ENCODE measurements around the gene ACTG1.

GRCh38 chr17:81556175-81556691, 43.6 kb upstream of the ACTG1 start:
- TF ChIP-seq POLR2A (IDR thresholded peaks at IDR 0.05; ENCODE audit: low read depth, low read length): no peak
- TF ChIP-seq PAX5 (IDR thresholded peaks at IDR 0.05; ENCODE audit: insufficient read depth, low read length, severe bottlenecking): no peak
- TF ChIP-seq POLR2AphosphoS5 (IDR thresholded peaks at IDR 0.05; ENCODE audit: low read depth, low read length): no peak
- TF ChIP-seq TAF1 (IDR thresholded peaks at IDR 0.05; ENCODE audit: low read depth, low read length): no peak
- TF ChIP-seq SPI1 (IDR thresholded peaks at IDR 0.05; ENCODE audit: low read depth, low read length): no peak
